HG02938 (cell line): Measurements from ENCODE around the gene SLIT1.

Experiments used
- ATAC-seq: cut with Tn5 transposase; IDR thresholded peaks from one replicate; pipeline ENCODE4 v1.9.1; 2021; ENCODE audit warnings: mild to moderate bottlenecking, moderate library complexity; ENCODE audit not compliant: unreplicated experiment

SLIT1 gene

GRCh38 chr10:97203220-97203619 lies 17.5 kb upstream of the SLIT1 start:
- no peak for ATAC-seq

GRCh38 chr10:97200616-97201015 lies 14.9 kb upstream of the SLIT1 start:
- no peak for ATAC-seq

- no peak for ATAC-seq
Measured at GRCh38 chr10:97199152-97199551, 13.4 kb upstream of the SLIT1 start.

GRCh38 chr10:97197030-97197500 lies 11.3 kb upstream of the SLIT1 start:
- ATAC-seq, result no peak

GRCh38 chr10:97196223-97197029 lies 10.7 kb upstream of the SLIT1 start:
- peak; percentile 55 for ATAC-seq

- no peak for ATAC-seq
Measured at GRCh38 chr10:97195706-97196222, 10.0 kb upstream of the SLIT1 start.

- ATAC-seq, result no peak
Measured at GRCh38 chr10:97192952-97193435, 7.2 kb upstream of the SLIT1 start.

GRCh38 chr10:97190450-97190849 lies 4.7 kb upstream of the SLIT1 start:
- no peak for ATAC-seq

- no peak for ATAC-seq
Measured at GRCh38 chr10:97188261-97188711, 2.5 kb upstream of the SLIT1 start.

GRCh38 chr10:97186911-97187310 lies 1.2 kb upstream of the SLIT1 start:
- no peak for ATAC-seq

- no peak for ATAC-seq
Measured at GRCh38 chr10:97184971-97185325, 811 bp downstream of the SLIT1 start.

- ATAC-seq, result no peak
Measured at GRCh38 chr10:97183314-97183713, 2.4 kb downstream of the SLIT1 start.

GRCh38 chr10:97182288-97182990 lies 3.3 kb downstream of the SLIT1 start:
- ATAC-seq, result no peak

GRCh38 chr10:97180986-97181385 lies 4.8 kb downstream of the SLIT1 start:
- no peak for ATAC-seq

- ATAC-seq, result no peak
Measured at GRCh38 chr10:97180363-97180755, 5.4 kb downstream of the SLIT1 start.

GRCh38 chr10:97179731-97180362 lies 5.9 kb downstream of the SLIT1 start:
- ATAC-seq, result no peak

GRCh38 chr10:97179311-97179710 lies 6.4 kb downstream of the SLIT1 start:
- no peak for ATAC-seq

GRCh38 chr10:97178074-97178473 lies 7.7 kb downstream of the SLIT1 start:
- ATAC-seq, result no peak

GRCh38 chr10:97176226-97176625 lies 9.5 kb downstream of the SLIT1 start:
- ATAC-seq, result no peak

- no peak for ATAC-seq
Measured at GRCh38 chr10:97175586-97175985, 10.2 kb downstream of the SLIT1 start.

- no peak for ATAC-seq
Measured at GRCh38 chr10:97174941-97175340, 10.8 kb downstream of the SLIT1 start.
